Neuronal stem cell (in vitro differentiated cells): Measurements from ENCODE around the gene RNF7.

Source experiments
- DNase-seq: peaks from one replicate; pipeline ENCODE4 v3.0.0-alpha.2; 2013; ENCODE audit warnings: low spot score
- H2AFZ ChIP-seq: one replicate; pipeline ENCODE4 v1.6.1; 2013; ENCODE audit warnings: mild to moderate bottlenecking, low read length, inconsistent platforms
- H2AK5ac ChIP-seq: 2 replicates; pipeline ENCODE4 v1.6.1; 2013; ENCODE audit warnings: low read depth, mild to moderate bottlenecking, inconsistent platforms, low read length, moderate library complexity, mixed read lengths
- H2BK120ac ChIP-seq: 2 replicates; pipeline ENCODE4 v1.6.1; 2013; ENCODE audit warnings: low read depth, mild to moderate bottlenecking, inconsistent platforms, low read length, moderate library complexity, mixed read lengths
- H2BK12ac ChIP-seq: one replicate; pipeline ENCODE4 v1.6.1; 2013; ENCODE audit warnings: low read length, inconsistent platforms
- H2BK15ac ChIP-seq: 2 replicates; pipeline ENCODE4 v1.6.1; 2013; ENCODE audit warnings: mild to moderate bottlenecking, low read length, inconsistent platforms, mixed read lengths
- H2BK5ac ChIP-seq: one replicate; pipeline ENCODE4 v1.6.1; 2013; ENCODE audit warnings: inconsistent platforms, mild to moderate bottlenecking, low read length, moderate library complexity
- H3K14ac ChIP-seq: one replicate; pipeline ENCODE4 v1.6.1; 2013; ENCODE audit warnings: low read length, inconsistent platforms
- H3K18ac ChIP-seq: 2 replicates; pipeline ENCODE4 v1.6.1; 2013; ENCODE audit warnings: low read length, inconsistent platforms
- H3K23ac ChIP-seq: 2 replicates; pipeline ENCODE4 v1.6.1; 2013; ENCODE audit warnings: low read depth, mild to moderate bottlenecking, mixed read lengths, low read length, inconsistent platforms; ENCODE audit not compliant: poor library complexity
- H3K27ac ChIP-seq: replicated peaks from 3 replicates; pipeline ENCODE4 v1.5.1; 2013; ENCODE audit warnings: low read length, inconsistent platforms
- H3K27me3 ChIP-seq, 3 experiments: 2 replicates each; pipeline ENCODE4 v1.6.1; 2013; ENCODE audit warnings: low read length in 3 of 3, mild to moderate bottlenecking in 2 of 3, inconsistent platforms in 1 of 3, low read depth in 1 of 3, mixed read lengths in 1 of 3, moderate library complexity in 1 of 3; ENCODE audit not compliant: control insufficient read depth in 3 of 3, insufficient read depth in 3 of 3
- H3K36me3 ChIP-seq, 2 donors: replicated peaks in 1 of 2; 2 replicates each; pipeline ENCODE4 v1.6.1; 2013; ENCODE audit warnings: low read length in 2 of 2; ENCODE audit not compliant: control insufficient read depth in 2 of 2, insufficient read depth in 2 of 2
- H3K4ac ChIP-seq: 2 replicates; pipeline ENCODE4 v1.6.1; 2013; ENCODE audit warnings: inconsistent platforms, mild to moderate bottlenecking, low read length, moderate library complexity
- H3K4me1 ChIP-seq, 2 donors: 1 replicate in 1 of 2; 2 replicates in 1 of 2; pipeline ENCODE4 v1.6.1; 2013; ENCODE audit warnings: low read length in 2 of 2, low read depth in 1 of 2; ENCODE audit not compliant: control insufficient read depth in 2 of 2, insufficient read depth in 1 of 2
- H3K4me2 ChIP-seq: one replicate; pipeline ENCODE4 v1.6.1; 2013; ENCODE audit warnings: mild to moderate bottlenecking, low read length, inconsistent platforms; ENCODE audit not compliant: insufficient read depth, poor library complexity, severe bottlenecking
- H3K4me3 ChIP-seq, 2 donors: 2 replicates each; pipeline ENCODE4 v1.5.1; 2013; ENCODE audit warnings: low read length in 2 of 2, mild to moderate bottlenecking in 2 of 2, inconsistent platforms in 1 of 2, moderate library complexity in 1 of 2
- H3K79me1 ChIP-seq: one replicate; pipeline ENCODE4 v1.6.1; 2013; ENCODE audit warnings: low read depth, mild to moderate bottlenecking, inconsistent platforms, low read length, moderate library complexity
- H3K9ac ChIP-seq: one replicate; pipeline ENCODE4 v1.6.1; 2013; ENCODE audit warnings: mild to moderate bottlenecking, low read depth, low read length, inconsistent platforms; ENCODE audit not compliant: poor library complexity
- H3K9me3 ChIP-seq, 2 donors: replicated peaks in 1 of 2; 2 replicates each; pipeline versions ENCODE3 to v1.6.1; 2013; ENCODE audit warnings: low read length in 2 of 2, mild to moderate bottlenecking in 2 of 2, inconsistent platforms in 1 of 2, low read depth in 1 of 2, mixed read lengths in 1 of 2, moderate library complexity in 1 of 2; ENCODE audit not compliant: control insufficient read depth in 2 of 2, insufficient read depth in 1 of 2
- H4K8ac ChIP-seq: one replicate; pipeline ENCODE4 v1.6.1; 2013; ENCODE audit warnings: low read depth, mild to moderate bottlenecking, inconsistent platforms, low read length, moderate library complexity
- H4K91ac ChIP-seq: one replicate; pipeline ENCODE4 v1.6.1; 2013; ENCODE audit warnings: low read length, low read depth, mild to moderate bottlenecking, inconsistent platforms; ENCODE audit not compliant: poor library complexity
- WGBS, 2 donors: extraction: QIAGEN DNeasy Blood & Tissue Kit; methylation state at CpG; one replicate each; pipeline ENCODE4 v1.1.7; 2013; ENCODE audit warnings: missing lambda C conversion rate in 2 of 2, mixed read lengths in 1 of 2; ENCODE audit not compliant: insufficient read length in 2 of 2, insufficient replicate concordance in 1 of 2; ENCODE audit errors: extremely low coverage in 2 of 2; 5-methylcytosine and 5-hydroxymethylcytosine counted together

RNF7 gene

DNA sequence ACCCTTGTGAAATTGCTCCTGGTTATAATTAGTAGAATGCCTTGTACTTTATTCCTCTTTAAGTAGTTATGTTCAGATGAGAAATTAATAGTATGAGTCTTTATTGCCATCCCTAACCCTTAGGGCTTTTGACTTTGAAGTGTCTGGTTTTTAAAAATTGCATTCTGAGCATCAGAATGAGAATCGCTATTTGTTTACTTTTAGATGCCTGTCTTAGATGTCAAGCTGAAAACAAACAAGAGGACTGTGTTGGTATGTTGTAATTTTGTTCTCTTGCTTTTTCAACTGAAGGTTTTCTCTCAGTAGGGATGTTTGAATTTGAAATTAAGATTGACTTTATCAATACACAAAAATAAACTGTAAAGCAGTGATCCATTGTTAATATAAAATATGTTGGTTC is 5.2 kb downstream of the RNF7 start:
- Histone ChIP-seq H2BK120ac (no peak overlapping the region), H3K4me1 (peaks cover 0 to 5% of the 10 kb centered on the region in 2 donors), H2AFZ (no peak overlapping the region), H3K27ac (no peak overlapping the region), H3K79me1 (peaks cover 4% of the 10 kb centered on the region), H2BK15ac (no peak overlapping the region), H2BK12ac (no peak overlapping the region), H3K23ac (no peak overlapping the region), H2AK5ac (no peak overlapping the region), H3K14ac (no peak overlapping the region), H3K9ac (no peak overlapping the region), H3K4ac (no peak overlapping the region), H4K91ac (no peak overlapping the region), H3K4me2 (no peak overlapping the region), H3K36me3 (peaks cover 6 to 68% of the 10 kb centered on the region in 2 donors), H2BK5ac (no peak overlapping the region), H3K4me3 (no peak overlapping the region), H3K27me3 (no peaks in the 10 kb centered on the region), H3K9me3 (no peaks in the 10 kb centered on the region), H3K18ac (no peak overlapping the region), H4K8ac (no peak overlapping the region)
- WGBS, 2 donors = no CpG with 5 or more reads among the region's 1 CpG
- DNase-seq = no peak

DNA sequence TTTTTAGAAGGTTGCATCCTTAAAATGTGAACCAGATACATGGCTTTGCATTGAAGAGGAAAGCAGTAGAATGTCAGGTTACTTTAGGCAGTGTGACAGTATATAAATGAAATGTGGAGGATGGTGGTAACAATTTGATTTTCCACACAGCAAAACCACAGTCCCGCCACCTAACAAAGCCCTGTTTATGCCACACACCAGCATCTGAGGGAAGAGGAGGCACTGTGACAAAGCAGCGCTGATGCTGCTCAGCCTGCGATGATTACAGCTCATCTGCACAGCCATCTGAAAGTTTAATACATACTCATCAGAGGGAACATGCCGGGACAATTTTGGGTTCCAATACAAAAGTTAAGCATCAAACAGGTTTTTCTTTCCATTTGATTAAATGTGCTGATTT is 8.9 kb downstream of the RNF7 start:
- H3K9ac ChIP-seq = no peak overlapping the region
- H3K36me3 ChIP-seq = peaks cover 6 to 82% of the 10 kb centered on the region in 2 donors
- H3K27me3 ChIP-seq = no peaks in the 10 kb centered on the region
- no CpG with 5 or more reads among the region's 4 CpGs for WGBS, 2 donors
- H2BK15ac ChIP-seq = no peak overlapping the region
- no peak overlapping the region for H3K18ac ChIP-seq
- no peak overlapping the region for H3K4me2 ChIP-seq
- H3K4me1 ChIP-seq = no peaks in the 10 kb centered on the region
- no peak overlapping the region for H4K91ac ChIP-seq
- DNase-seq = no peak
- H2BK5ac ChIP-seq = no peak overlapping the region
- H3K79me1 ChIP-seq = no peaks in the 10 kb centered on the region
- H3K4ac ChIP-seq = no peak overlapping the region
- no peak overlapping the region for H2BK120ac ChIP-seq
- H3K27ac ChIP-seq = no peak overlapping the region
- no peak overlapping the region for H3K4me3 ChIP-seq
- no peak overlapping the region for H3K14ac ChIP-seq
- no peak overlapping the region for H2AK5ac ChIP-seq
- H3K23ac ChIP-seq = no peak overlapping the region
- H2BK12ac ChIP-seq = no peak overlapping the region
- no peak overlapping the region for H2AFZ ChIP-seq
- no peaks in the 10 kb centered on the region for H3K9me3 ChIP-seq
- H4K8ac ChIP-seq = no peak overlapping the region

DNA sequence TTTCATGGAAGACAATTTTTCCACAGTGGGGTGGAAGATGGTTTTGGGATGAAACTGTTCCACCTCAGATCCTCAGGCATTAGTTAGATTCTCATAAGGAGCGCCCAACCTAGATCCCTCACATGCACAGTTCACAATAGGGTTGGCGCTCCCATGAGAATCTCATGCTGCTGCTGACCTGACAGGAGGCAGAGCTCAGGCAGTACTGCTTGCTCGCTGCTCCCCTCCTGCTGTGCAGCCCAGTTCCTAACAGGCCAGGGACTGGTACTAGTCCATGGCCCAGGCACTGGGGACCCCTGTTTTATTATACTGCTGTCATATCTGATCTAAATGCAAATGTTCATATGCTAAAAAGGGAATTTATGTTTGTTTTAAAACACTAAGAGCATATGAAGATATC is 15.3 kb downstream of the RNF7 start:
- Histone ChIP-seq H2AFZ (no peak overlapping the region), H2AK5ac (no peak overlapping the region), H2BK120ac (no peak overlapping the region), H3K79me1 (no peaks in the 10 kb centered on the region), H4K91ac (no peak overlapping the region), H3K4me1 (no peaks in the 10 kb centered on the region), H3K4me3 (no peak overlapping the region), H2BK12ac (no peak overlapping the region), H3K4ac (no peak overlapping the region), H3K9ac (no peak overlapping the region), H3K18ac (no peak overlapping the region), H4K8ac (no peak overlapping the region), H3K9me3 (no peaks in the 10 kb centered on the region), H3K27ac (no peak overlapping the region), H3K4me2 (no peak overlapping the region), H2BK5ac (no peak overlapping the region), H2BK15ac (no peak overlapping the region), H3K36me3 (peaks cover 0 to 22% of the 10 kb centered on the region in 2 donors), H3K14ac (no peak overlapping the region), H3K23ac (no peak overlapping the region), H3K27me3 (no peaks in the 10 kb centered on the region)
- no CpG with 5 or more reads among the region's 3 CpGs for WGBS, 2 donors
- no peak for DNase-seq

DNA sequence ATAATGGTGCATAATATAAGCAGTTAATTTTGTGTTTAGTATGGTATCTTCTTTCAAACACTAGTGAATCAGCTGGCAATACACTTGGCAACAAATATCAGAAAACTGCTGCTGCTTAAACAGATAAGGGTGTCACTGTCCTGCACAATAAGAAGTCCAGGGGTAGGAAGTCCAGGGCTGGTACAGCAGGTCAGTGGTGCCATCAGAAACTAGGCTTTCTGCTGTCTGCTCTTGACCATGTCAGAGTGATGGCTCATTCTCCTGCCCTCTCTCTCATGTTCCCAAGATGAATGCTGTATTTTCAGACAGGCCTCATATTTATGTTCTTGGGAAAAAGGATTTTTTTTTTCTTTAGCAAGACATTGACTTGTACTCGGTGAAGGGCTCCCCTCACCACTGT is 15.9 kb downstream of the RNF7 start:
- Histone ChIP-seq H2BK120ac (no peak overlapping the region), H2BK12ac (no peak overlapping the region), H3K27me3 (no peaks in the 10 kb centered on the region), H3K14ac (no peak overlapping the region), H4K8ac (no peak overlapping the region), H3K9me3 (no peaks in the 10 kb centered on the region), H3K18ac (no peak overlapping the region), H2BK5ac (no peak overlapping the region), H2AK5ac (no peak overlapping the region), H3K4me1 (no peaks in the 10 kb centered on the region), H3K4me3 (no peak overlapping the region), H2BK15ac (no peak overlapping the region), H3K36me3 (peaks cover 0 to 16% of the 10 kb centered on the region in 2 donors), H3K27ac (no peak overlapping the region), H3K23ac (no peak overlapping the region), H3K4ac (no peak overlapping the region), H4K91ac (no peak overlapping the region), H3K79me1 (no peaks in the 10 kb centered on the region), H3K9ac (no peak overlapping the region), H2AFZ (no peak overlapping the region), H3K4me2 (no peak overlapping the region)
- no peak for DNase-seq
- WGBS, 2 donors = no CpG with 5 or more reads among the region's 1 CpG
